Islet precursor cell (in vitro differentiated cells): ENCODE data around the gene USH1C.

ENCODE experiments used
- DNase-seq: peaks from one replicate; pipeline ENCODE4 v3.0.0-alpha.2; 2018

USH1C gene

GRCh38 chr11:17498475-17498874 lies 45.7 kb downstream of the USH1C start:
- DNase-seq: peak; percentile 60

GRCh38 chr11:17498058-17498457 lies 46.2 kb downstream of the USH1C start:
- DNase-seq: no peak

GRCh38 chr11:17496406-17496805 lies 47.8 kb downstream of the USH1C start:
- no peak for DNase-seq

- DNase-seq: no peak
These were observed 50.2 kb downstream of the USH1C start for GRCh38 chr11:17494019-17494418.

- no peak for DNase-seq
These were observed 53.3 kb downstream of the USH1C start for GRCh38 chr11:17490938-17491337.

GRCh38 chr11:17490232-17490631 lies 54.0 kb downstream of the USH1C start:
- no peak for DNase-seq

- no peak for DNase-seq
These were observed 54.5 kb downstream of the USH1C start for GRCh38 chr11:17489751-17490150.

- no peak for DNase-seq
These were observed 55.7 kb downstream of the USH1C start for GRCh38 chr11:17488563-17488962.

- DNase-seq: no peak
These were observed 57.6 kb downstream of the USH1C start for GRCh38 chr11:17486646-17487045.

GRCh38 chr11:17483505-17483904 lies 60.7 kb downstream of the USH1C start:
- no peak for DNase-seq

GRCh38 chr11:17481905-17482304 lies 62.3 kb downstream of the USH1C start:
- DNase-seq: no peak

- DNase-seq: peak; percentile 76
These were observed 64.7 kb downstream of the USH1C start for GRCh38 chr11:17479284-17480214.

GRCh38 chr11:17478070-17478469 lies 66.1 kb downstream of the USH1C start:
- DNase-seq: no peak

- DNase-seq: no peak
These were observed 66.9 kb downstream of the USH1C start for GRCh38 chr11:17477361-17477760.

GRCh38 chr11:17477084-17477333 lies 67.2 kb downstream of the USH1C start:
- no peak for DNase-seq

- DNase-seq: no peak
These were observed 67.7 kb downstream of the USH1C start, which contains the start of gene ABCC8 for GRCh38 chr11:17476317-17477083. TSS of gene ABCC8 (minus strand) at chr11:17476845. CDS start at chr11:17476776, 69 bp downstream.

GRCh38 chr11:17475666-17476316 lies 68.4 kb downstream of the USH1C start:
- peak; percentile 62 for DNase-seq

GRCh38 chr11:17473071-17473744 lies 71.0 kb downstream of the USH1C start:
- peak; percentile 85 for DNase-seq

- no peak for DNase-seq
These were observed 71.7 kb downstream of the USH1C start for GRCh38 chr11:17472467-17472866.

- no peak for DNase-seq
These were observed 72.7 kb downstream of the USH1C start for GRCh38 chr11:17471501-17471900.

- no peak for DNase-seq
These were observed 74.2 kb downstream of the USH1C start for GRCh38 chr11:17469998-17470397.

GRCh38 chr11:17468122-17468521 lies 76.1 kb downstream of the USH1C start:
- DNase-seq: no peak

- DNase-seq: no peak
These were observed 80.6 kb downstream of the USH1C start for GRCh38 chr11:17463546-17464174.
